H9 (cell line): ENCODE results near the gene SLC7A5. TPM values are rescaled to one million over a fixed set of nuclear protein-coding genes. Genes with fewer than 3 reads are reported as not detected.
"Not testable (repeated sequence)": the region's sequence is repeated elsewhere in the genome, so short reads cannot be mapped to it uniquely, and the experiment has no call there.

Source experiments
- DNase-seq: peaks from one replicate; pipeline ENCODE4 v3.0.0-alpha.2; 2017
- H2AFZ ChIP-seq: one replicate; pipeline ENCODE4 v1.6.1; 2013; ENCODE audit warnings: mild to moderate bottlenecking, low read length, control low read depth, moderate library complexity
- H2AK5ac ChIP-seq: 2 replicates; pipeline ENCODE4 v1.6.1; 2013; ENCODE audit warnings: low read length, control low read depth, mixed read lengths; ENCODE audit not compliant: insufficient read length
- H2BK120ac ChIP-seq: one replicate; pipeline ENCODE4 v1.6.1; 2013; ENCODE audit warnings: low read depth, mild to moderate bottlenecking, low read length, control low read depth, inconsistent platforms; ENCODE audit not compliant: poor library complexity, severe bottlenecking
- H2BK12ac ChIP-seq: 2 replicates; pipeline ENCODE4 v1.6.1; 2013; ENCODE audit warnings: low read length, control low read depth, mixed read lengths, low read depth; ENCODE audit not compliant: insufficient read length
- H2BK15ac ChIP-seq: 2 replicates; pipeline ENCODE4 v1.6.1; 2013; ENCODE audit warnings: low read depth, low read length, control low read depth
- H2BK20ac ChIP-seq: one replicate; pipeline ENCODE4 v1.6.1; 2013; ENCODE audit warnings: low read depth, mild to moderate bottlenecking, low read length, control low read depth, inconsistent platforms; ENCODE audit not compliant: poor library complexity, severe bottlenecking
- H2BK5ac ChIP-seq: 2 replicates; pipeline ENCODE4 v1.6.1; 2013; ENCODE audit warnings: low read length, control low read depth, mixed read lengths; ENCODE audit not compliant: insufficient read length
- H3K14ac ChIP-seq: 2 replicates; pipeline ENCODE4 v1.6.1; 2013; ENCODE audit warnings: low read length, control low read depth; ENCODE audit not compliant: insufficient read depth
- H3K18ac ChIP-seq: 2 replicates; pipeline ENCODE4 v1.6.1; 2013; ENCODE audit warnings: low read depth, mild to moderate bottlenecking, mixed read lengths, low read length, control low read depth; ENCODE audit not compliant: insufficient read length
- H3K23ac ChIP-seq: 2 replicates; pipeline ENCODE4 v1.6.1; 2013; ENCODE audit warnings: low read length, control low read depth, mixed read lengths, low read depth; ENCODE audit not compliant: insufficient read length
- H3K23me2 ChIP-seq: 2 replicates; pipeline ENCODE4 v1.6.1; 2013; ENCODE audit warnings: low read depth, mild to moderate bottlenecking, mixed read lengths, low read length, control low read depth; ENCODE audit not compliant: insufficient read length, poor library complexity, severe bottlenecking
- H3K27ac ChIP-seq: 2 replicates; pipeline ENCODE4 v1.5.1; 2013; ENCODE audit warnings: low read length, control low read depth, mixed read lengths, low read depth; ENCODE audit not compliant: insufficient read length
- H3K27me3 ChIP-seq: 2 replicates; pipeline ENCODE4 v1.6.1; 2013; ENCODE audit warnings: low read length, control low read depth, inconsistent platforms; ENCODE audit not compliant: insufficient read depth
- H3K4ac ChIP-seq: 2 replicates; pipeline ENCODE4 v1.6.1; 2013; ENCODE audit warnings: low read depth, mild to moderate bottlenecking, control low read depth, inconsistent platforms, low read length, moderate library complexity
- H3K4me1 ChIP-seq: 2 replicates; pipeline ENCODE4 v1.6.1; 2013; ENCODE audit warnings: low read length, control low read depth, inconsistent platforms; ENCODE audit not compliant: insufficient read depth
- H3K4me2 ChIP-seq: 2 replicates; pipeline ENCODE4 v1.6.1; 2013; ENCODE audit warnings: low read length, control low read depth, mixed read lengths; ENCODE audit not compliant: insufficient read length, insufficient read depth
- H3K56ac ChIP-seq: 2 replicates; pipeline ENCODE4 v1.6.1; 2013; ENCODE audit warnings: low read depth, mild to moderate bottlenecking, mixed read lengths, low read length, control low read depth; ENCODE audit not compliant: insufficient read length
- H3K79me1 ChIP-seq: 2 replicates; pipeline ENCODE4 v1.6.1; 2013; ENCODE audit warnings: low read depth, mild to moderate bottlenecking, moderate library complexity, low read length, control low read depth, inconsistent platforms; ENCODE audit not compliant: insufficient read depth, poor library complexity, severe bottlenecking
- H3K79me2 ChIP-seq: 2 replicates; pipeline ENCODE4 v1.6.1; 2013; ENCODE audit warnings: low read length, control low read depth, inconsistent platforms; ENCODE audit not compliant: insufficient read depth
- H3K9ac ChIP-seq: 2 replicates; pipeline ENCODE4 v1.6.1; 2013; ENCODE audit warnings: low read length, control low read depth, mixed read lengths; ENCODE audit not compliant: insufficient read length; ENCODE audit errors: extremely low read depth
- H3K9me3 ChIP-seq: one replicate; pipeline ENCODE4 v1.6.1; 2013; ENCODE audit warnings: low read depth, low read length, inconsistent platforms; ENCODE audit not compliant: control insufficient read depth
- H3T11ph ChIP-seq: one replicate; pipeline ENCODE4 v1.6.1; 2013; ENCODE audit warnings: mild to moderate bottlenecking, low read length, control low read depth, inconsistent platforms
- H4K20me1 ChIP-seq: one replicate; pipeline ENCODE4 v1.6.1; 2013; ENCODE audit not compliant: control insufficient read depth, insufficient read length, insufficient read depth
- H4K5ac ChIP-seq: 2 replicates; pipeline ENCODE4 v1.6.1; 2013; ENCODE audit warnings: low read depth, mild to moderate bottlenecking, mixed read lengths, low read length, control low read depth; ENCODE audit not compliant: insufficient read length
- H4K8ac ChIP-seq: replicated peaks from 2 replicates; pipeline ENCODE4 v1.6.1; 2013; ENCODE audit warnings: low read length, control low read depth, mixed read lengths, low read depth; ENCODE audit not compliant: insufficient read length
- H4K91ac ChIP-seq: 2 replicates; pipeline ENCODE4 v1.6.1; 2013; ENCODE audit warnings: low read depth, mild to moderate bottlenecking, moderate library complexity, mixed read lengths, low read length, control low read depth; ENCODE audit not compliant: insufficient read length
- H3K27ac Mint-ChIP-seq, 3 experiments: 2 replicates in 2 of 3; 3 replicates in 1 of 3; pipeline ENCODE4 v1.8.0; 2020 to 2021; ENCODE audit warnings: mixed read lengths in 3 of 3, mild to moderate bottlenecking in 1 of 3, moderate library complexity in 1 of 3
- H3K27me3 Mint-ChIP-seq: 2 replicates; pipeline ENCODE4 v1.8.0; 2021; ENCODE audit warnings: low read depth, mild to moderate bottlenecking, moderate library complexity, mixed read lengths
- H3K36me3 Mint-ChIP-seq, 3 experiments: 2 replicates in 2 of 3; 3 replicates in 1 of 3; pipeline ENCODE4 v1.8.0; 2020 to 2021; ENCODE audit warnings: low read depth in 3 of 3, mixed read lengths in 3 of 3; ENCODE audit not compliant: insufficient read depth in 1 of 3
- H3K4me1 Mint-ChIP-seq, 2 experiments: 2 replicates each; pipeline ENCODE4 v1.8.0; 2020; ENCODE audit warnings: mixed read lengths in 2 of 2
- H3K4me3 Mint-ChIP-seq, 2 experiments: 2 replicates in 1 of 2; 3 replicates in 1 of 2; pipeline ENCODE4 v1.8.0; 2020 to 2021; ENCODE audit warnings: mild to moderate bottlenecking in 2 of 2, mixed read lengths in 2 of 2, moderate library complexity in 1 of 2
- H3K9me3 Mint-ChIP-seq, 2 experiments: 2 replicates in 1 of 2; 3 replicates in 1 of 2; pipeline ENCODE4 v1.8.0; 2020; ENCODE audit warnings: mild to moderate bottlenecking in 2 of 2, mixed read lengths in 2 of 2, moderate library complexity in 1 of 2
- CTCF ChIP-seq: fragments of 200-600 bp; sonication (generic); conservative IDR thresholded peaks from 3 replicates; pipeline ENCODE4 v1.8.0; 2021; ENCODE audit warnings: antibody characterized with exemption, mild to moderate bottlenecking
- WGBS: extraction: QIAGEN DNeasy Blood & Tissue Kit; methylation state at CpG from one replicate; pipeline ENCODE4 v1.1.7; 2013; ENCODE audit warnings: missing lambda C conversion rate, low lambda C conversion rate, mixed read lengths; ENCODE audit not compliant: insufficient read length; ENCODE audit errors: extremely low coverage; 5-methylcytosine and 5-hydroxymethylcytosine counted together
- total RNA-seq: library from RNA; stranded (reverse); gene quantifications from 2 replicates; pipeline ENCODE4 v1.2.1, GENCODE V29; 2021

SLC7A5 gene
- total RNA-seq, 1 experiment from 2014 or later = 217 TPM

GRCh38 chr16:87880117-87880696 lies 10.9 kb upstream of the SLC7A5 start:
- no peak overlapping the region for H2BK15ac ChIP-seq
- no peak overlapping the region for H4K5ac ChIP-seq
- no CpG with 5 or more reads among the region's 17 CpGs for WGBS
- H4K20me1 ChIP-seq = no peaks in the 10 kb centered on the region
- H2BK5ac ChIP-seq = no peak overlapping the region
- peaks cover 5 to 11% of the 10 kb centered on the region in 2 experiments; a peak in 3 of 5 replicates for H3K9me3 Mint-ChIP-seq
- H3K36me3 Mint-ChIP-seq = peaks cover 0 to 6% (median 5%) of the 10 kb centered on the region in 3 experiments; a peak in 4 of 7 replicates
- no peak overlapping the region for H2BK120ac ChIP-seq
- H2BK12ac ChIP-seq = no peak overlapping the region
- H3K18ac ChIP-seq = no peak overlapping the region
- no peaks in the 10 kb centered on the region for H3K23me2 ChIP-seq
- H3K56ac ChIP-seq = no peak overlapping the region
- H3K27ac Mint-ChIP-seq = peak overlapping the region in 2 of 3 experiments; percentile 21 to 60; a peak in 2 of 7 replicates
- H3K4me1 ChIP-seq = no peaks in the 10 kb centered on the region; the same call in 1 of the 2 replicates
- H3K79me2 ChIP-seq = no peaks in the 10 kb centered on the region
- TF ChIP-seq CTCF = no peak
- H3K4ac ChIP-seq = no peak overlapping the region
- H2AFZ ChIP-seq = no peak overlapping the region
- H3K79me1 ChIP-seq = no peaks in the 10 kb centered on the region
- peaks cover 54 to 66% of the 10 kb centered on the region in 2 experiments for H3K4me1 Mint-ChIP-seq
- H2AK5ac ChIP-seq = no peak overlapping the region
- H3K4me3 Mint-ChIP-seq = no peak overlapping the region
- no peaks in the 10 kb centered on the region for H3K27me3 ChIP-seq
- H3K23ac ChIP-seq = no peak overlapping the region
- H3K14ac ChIP-seq = no peak overlapping the region
- H4K91ac ChIP-seq = no peak overlapping the region
- H3T11ph ChIP-seq = no peak overlapping the region
- H2BK20ac ChIP-seq = no peak overlapping the region
- H3K4me2 ChIP-seq = no peak overlapping the region
- no peak for DNase-seq
- peaks cover 30% of the 10 kb centered on the region for H3K27me3 Mint-ChIP-seq
- H3K9me3 ChIP-seq = no peaks in the 10 kb centered on the region
- no peak overlapping the region for H4K8ac ChIP-seq
- H3K9ac ChIP-seq = no peak overlapping the region
- no peak overlapping the region for H3K27ac ChIP-seq

- H3K23me2 ChIP-seq, H3K9me3 ChIP-seq, H3T11ph ChIP-seq, H2BK120ac ChIP-seq, H4K8ac ChIP-seq, H3K79me1 ChIP-seq, H3K9ac ChIP-seq, DNase-seq, H3K27me3 ChIP-seq, H3K79me2 ChIP-seq, H3K14ac ChIP-seq, H3K4me2 ChIP-seq, H2BK15ac ChIP-seq, H3K4me3 Mint-ChIP-seq, H4K20me1 ChIP-seq, H2AK5ac ChIP-seq, H4K5ac ChIP-seq, H3K4ac ChIP-seq, H3K27ac ChIP-seq, H2BK12ac ChIP-seq, H3K4me1 ChIP-seq, H3K56ac ChIP-seq, H2BK20ac ChIP-seq, H3K36me3 Mint-ChIP-seq, H2BK5ac ChIP-seq, H3K23ac ChIP-seq, H3K18ac ChIP-seq, H2AFZ ChIP-seq, H4K91ac ChIP-seq: not testable (repeated sequence)
- peaks cover 30% of the 10 kb centered on the region for H3K27me3 Mint-ChIP-seq
- peaks cover 61 to 70% of the 10 kb centered on the region in 2 experiments for H3K4me1 Mint-ChIP-seq
- WGBS = no CpG with 5 or more reads among the region's 5 CpGs
- peaks cover 5 to 11% of the 10 kb centered on the region in 2 experiments; a peak in 3 of 5 replicates for H3K9me3 Mint-ChIP-seq
- peak overlapping the region in 1 of 3 experiments; percentile 62; a peak in 2 of 7 replicates for H3K27ac Mint-ChIP-seq
Observed at GRCh38 chr16:87879411-87880013, 10.2 kb upstream of the SLC7A5 start.
